ENCODE data around the gene CETN3. TPM values are rescaled to one million over a fixed set of nuclear protein-coding genes. Genes with fewer than 3 reads are reported as not detected.

CETN3 gene
- total and polyA plus RNA-seq, 2 of the 8 experiments (the other 6 are each of a cell fraction or from before 2014, with no cell fraction given) = 4.8 to 43.8 TPM

DNA sequence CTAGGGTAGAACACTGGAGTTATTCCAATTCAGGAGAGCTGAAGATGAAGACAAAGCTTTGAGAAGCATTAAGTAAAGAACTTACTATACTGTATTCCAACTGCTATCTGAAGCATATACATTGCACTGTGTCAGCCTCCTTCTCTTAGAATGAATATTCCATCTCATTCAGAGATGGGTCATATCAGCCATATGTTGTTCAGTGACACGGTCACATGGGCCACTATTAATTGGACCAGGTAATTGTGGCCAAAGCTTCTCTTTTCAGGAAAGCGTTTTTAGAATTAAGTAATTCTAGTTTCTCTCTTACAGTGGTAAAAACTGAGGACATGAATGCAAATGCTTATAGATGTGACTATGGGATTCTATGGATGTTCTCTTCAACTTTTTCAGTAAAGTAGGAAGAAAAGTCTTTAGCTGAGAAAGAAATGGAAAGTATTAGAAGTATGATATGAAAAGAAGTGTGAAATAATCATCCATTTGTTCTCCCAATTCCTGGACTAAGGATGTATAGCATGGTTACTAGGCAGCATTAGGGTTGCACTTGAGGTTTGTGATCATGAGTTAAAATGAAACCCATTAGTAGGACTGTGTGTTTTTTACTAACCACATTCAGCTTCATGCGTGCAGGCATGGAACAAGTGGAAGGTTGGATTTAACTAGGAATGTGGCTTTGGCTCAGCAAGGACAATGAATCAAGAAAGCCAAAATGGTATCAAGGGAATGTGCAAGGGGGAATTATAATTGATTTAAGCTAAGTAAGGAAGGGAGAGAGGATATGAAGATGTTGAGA is 40.9 kb downstream of the CETN3 start:
- no peaks in the 10 kb centered on the region for H3K27me3 ChIP-seq (replicated peaks in 1 of 4; ENCODE audit: control insufficient read depth in 3 of 4, extremely low read depth in 1 of 4, insufficient read depth in 3 of 4, low read length in 3 of 4)
- POLR2A ChIA-PET (ENCODE audit: partially characterized antibody) = no interaction called here
- H3K4me2 ChIP-seq (ENCODE audit: insufficient read depth in 1 of 2, low read depth in 2 of 2, low read length in 2 of 2) = no peak overlapping the region
- no peak overlapping the region for H2BK15ac ChIP-seq (ENCODE audit: low read length)
- no peak overlapping the region for H2BK20ac ChIP-seq (ENCODE audit: low read length)
- H3K27ac ChIP-seq (ENCODE audit: low read depth, low read length) = no peak overlapping the region
- no peak overlapping the region for H3K18ac ChIP-seq (ENCODE audit: extremely low read depth, low read length)
- no peak overlapping the region for H2BK120ac ChIP-seq (replicated peaks; ENCODE audit: low read depth, low read length)
- no peak overlapping the region for H3K4ac ChIP-seq (replicated peaks; ENCODE audit: insufficient read length, low read depth, low read length)
- H3K23ac ChIP-seq (ENCODE audit: insufficient read length) = no peak overlapping the region
- CTCF ChIA-PET (ENCODE audit: partially characterized antibody) = interaction anchor here (0.6 to 1.0 kb wide), 2 partner anchors 79 to 103 kb away, joined by 3 read pairs; no protein-coding TSS in a partner anchor
- peak; percentile 39 for FAIRE-seq
- no peak for DNase-seq (ENCODE audit: low read depth in 1 of 2, low spot score in 2 of 2)
- no peak overlapping the region for H4K5ac ChIP-seq (ENCODE audit: insufficient read length, low read depth, low read length)
- no peak overlapping the region for H3K56ac ChIP-seq (replicated peaks; ENCODE audit: insufficient read length, low read depth, low read length)
- H3K79me1 ChIP-seq (ENCODE audit: low read depth, low read length) = no peaks in the 10 kb centered on the region
- H3K4me1 ChIP-seq (replicated peaks in 1 of 4; ENCODE audit: control insufficient read depth in 3 of 4, insufficient read depth in 4 of 4, low read length in 3 of 4) = peaks cover 0 to 11% (median 5%) of the 10 kb centered on the region in 4 experiments; a peak in 3 of 7 replicates
- H4K20me1 ChIP-seq (replicated peaks in 1 of 2; ENCODE audit: control insufficient read depth in 1 of 2, insufficient read depth in 2 of 2, low read length in 2 of 2) = no peaks in the 10 kb centered on the region
- H2BK12ac ChIP-seq (ENCODE audit: low read depth, low read length) = no peak overlapping the region
- no peaks in the 10 kb centered on the region for H3K23me2 ChIP-seq (ENCODE audit: low read depth, low read length)
- H2AFZ ChIP-seq (ENCODE audit: low read length) = no peak overlapping the region
- H3K4me3 ChIP-seq (ENCODE audit: extremely low read depth in 1 of 4, insufficient read depth in 2 of 4, low read depth in 3 of 4, low read length in 4 of 4) = no peak overlapping the region
- H4K8ac ChIP-seq (ENCODE audit: extremely low read depth, insufficient read depth, low read length) = no peak overlapping the region
- no peak overlapping the region for H2BK5ac ChIP-seq (ENCODE audit: low read depth, low read length)
- 88% methylated on average over 3 of the region's 3 CpGs; no CpG with 5 or more reads in 1 of the 2 experiments for WGBS, 2 experiments (ENCODE audit: extremely low coverage in 1 of 2, insufficient coverage in 1 of 2, insufficient read length in 1 of 2, insufficient replicate concordance in 2 of 2, low coverage in 1 of 2, low lambda C conversion rate in 2 of 2, missing lambda C conversion rate in 1 of 2)
- H3K9me3 ChIP-seq (ENCODE audit: insufficient read depth in 2 of 2, low read depth in 1 of 2, low read length in 1 of 2) = peaks cover 28 to 29% of the 10 kb centered on the region in 2 experiments
- no peak overlapping the region for H4K91ac ChIP-seq (replicated peaks; ENCODE audit: insufficient read length, low read length)
- H3K36me3 ChIP-seq (ENCODE audit: control insufficient read depth in 2 of 4, insufficient read depth in 4 of 4, low read length in 3 of 4) = peaks cover 0 to 5% (median 0%) of the 10 kb centered on the region in 4 experiments; a peak in 2 of 8 replicates
- TF ChIP-seq ATF2 (IDR thresholded peaks at IDR 0.05; ENCODE audit: low read length) = no peak
- TF ChIP-seq SIN3A (conservative IDR thresholded peaks at IDR 0.05 in 1 of 2, IDR thresholded peaks at IDR 0.05 in 1 of 2; ENCODE audit: low read depth in 1 of 2, low read length in 2 of 2) = no peak
- no peak for TF ChIP-seq FOSL1 (IDR thresholded peaks at IDR 0.05; ENCODE audit: insufficient read depth, low read depth, low read length)
- no peak for TF ChIP-seq KDM4A (IDR thresholded peaks at IDR 0.05; ENCODE audit: low read depth, low read length, severe bottlenecking)
- TF ChIP-seq SAP30 (IDR thresholded peaks at IDR 0.05; ENCODE audit: insufficient read depth, insufficient replicate concordance, low read length) = no peak
- TF ChIP-seq BACH1 (IDR thresholded peaks at IDR 0.05; ENCODE audit: low read length) = no peak
- TF ChIP-seq KDM1A (IDR thresholded peaks at IDR 0.05; ENCODE audit: borderline replicate concordance, low read length) = no peak
- TF ChIP-seq PHF8 (conservative IDR thresholded peaks at IDR 0.05; ENCODE audit: low read depth, low read length) = no peak
- TF ChIP-seq HDAC2 (IDR thresholded peaks at IDR 0.05; ENCODE audit: borderline replicate concordance in 1 of 2, low read depth in 2 of 2, low read length in 2 of 2) = no peak
- no peak overlapping the region for H2AK5ac ChIP-seq (ENCODE audit: low read depth, low read length)
- no peaks in the 10 kb centered on the region for H3K79me2 ChIP-seq (ENCODE audit: control insufficient read depth in 1 of 2, insufficient read depth in 2 of 2, low read length in 2 of 2)
- no peak overlapping the region for H3K9ac ChIP-seq (replicated peaks in 1 of 4; ENCODE audit: extremely low read depth in 1 of 4, low read depth in 3 of 4, low read length in 3 of 4)
- H3K14ac ChIP-seq (ENCODE audit: insufficient read length) = no peak overlapping the region

All from H1 (cell line).